GM21717 (cell line): ENCODE results near the gene PWWP2B.
"Not testable (repeated sequence)": the region's sequence is repeated elsewhere in the genome, so short reads cannot be mapped to it uniquely, and the experiment has no call there.

Experiments
- ATAC-seq: cut with Tn5 transposase; IDR thresholded peaks from one replicate; pipeline ENCODE4 v1.9.1; 2021; ENCODE audit warnings: mild to moderate bottlenecking, moderate library complexity; ENCODE audit not compliant: unreplicated experiment

Gene PWWP2B

DNA sequence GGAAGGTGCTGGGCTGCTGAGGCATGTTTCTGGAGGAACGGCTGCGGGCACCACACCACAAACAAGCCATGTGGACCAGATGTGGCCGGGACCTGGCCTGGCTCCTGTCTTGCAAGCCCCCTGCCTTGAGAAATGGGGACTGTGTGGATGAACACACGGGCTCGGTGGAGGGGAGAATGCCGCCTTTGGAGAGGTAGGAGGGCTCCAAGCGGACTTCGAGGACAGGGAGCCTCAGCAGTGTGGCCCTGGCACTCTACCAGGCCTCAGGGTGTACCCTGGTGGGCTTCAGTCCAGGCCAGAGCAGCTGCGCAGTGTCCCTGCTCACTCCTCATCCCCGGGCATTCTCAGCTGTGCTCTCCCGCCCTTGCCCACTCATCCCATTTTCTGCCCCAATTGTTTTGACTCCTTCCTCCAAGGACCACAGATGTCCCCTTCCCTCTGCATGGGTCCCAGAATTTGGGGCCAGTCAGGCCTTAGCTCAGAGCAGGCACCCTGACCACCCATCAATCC lies 31.5 kb downstream of the PWWP2B start:
- ATAC-seq = no peak

DNA sequence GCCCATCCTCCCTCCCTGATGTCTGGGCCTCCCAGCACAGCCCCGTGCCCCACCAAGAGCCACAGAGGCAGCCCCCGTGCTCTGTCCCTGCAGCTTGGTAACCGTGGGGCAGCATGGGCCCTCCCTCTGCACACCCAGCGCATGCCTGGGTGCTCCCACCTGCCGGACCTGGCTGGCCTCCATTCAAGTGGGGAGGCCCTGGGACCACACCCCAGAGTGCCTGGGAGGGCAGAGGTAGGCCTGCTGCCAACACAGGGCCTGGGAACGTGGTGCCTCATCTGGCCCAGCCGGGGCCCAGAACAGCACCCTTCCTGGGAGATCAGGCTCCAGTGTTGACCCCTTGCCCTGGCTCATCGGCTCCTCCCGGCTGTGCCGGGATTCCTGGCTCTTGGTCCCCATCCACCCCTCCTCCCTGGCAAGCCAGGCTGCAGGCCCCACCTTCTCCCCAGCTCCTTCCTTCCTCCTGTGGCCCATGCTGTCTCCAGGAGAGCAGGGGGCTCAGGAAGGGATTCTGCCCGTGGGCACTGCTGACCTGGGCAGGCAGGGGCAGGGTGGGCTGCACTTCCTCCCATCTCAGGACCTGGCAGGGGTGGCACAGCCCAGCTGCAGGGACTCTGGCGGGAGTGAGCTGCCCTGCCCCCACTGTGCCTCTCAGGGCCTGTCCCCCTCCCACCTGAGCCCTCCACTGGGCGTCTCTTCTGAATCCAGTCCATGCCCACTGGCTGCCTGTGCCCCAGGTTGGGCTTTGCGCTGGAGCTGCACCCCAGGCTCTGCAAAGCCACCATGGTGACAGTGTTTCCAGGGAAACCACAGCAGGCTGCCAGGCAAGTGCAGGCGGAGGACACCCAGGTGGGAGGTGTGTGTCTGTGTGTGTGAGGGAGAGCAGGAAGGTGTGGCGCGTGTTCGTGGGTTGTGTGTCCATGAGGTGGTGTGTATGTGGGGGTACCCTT lies 32.6 kb downstream of the PWWP2B start:
- no peak for ATAC-seq

DNA sequence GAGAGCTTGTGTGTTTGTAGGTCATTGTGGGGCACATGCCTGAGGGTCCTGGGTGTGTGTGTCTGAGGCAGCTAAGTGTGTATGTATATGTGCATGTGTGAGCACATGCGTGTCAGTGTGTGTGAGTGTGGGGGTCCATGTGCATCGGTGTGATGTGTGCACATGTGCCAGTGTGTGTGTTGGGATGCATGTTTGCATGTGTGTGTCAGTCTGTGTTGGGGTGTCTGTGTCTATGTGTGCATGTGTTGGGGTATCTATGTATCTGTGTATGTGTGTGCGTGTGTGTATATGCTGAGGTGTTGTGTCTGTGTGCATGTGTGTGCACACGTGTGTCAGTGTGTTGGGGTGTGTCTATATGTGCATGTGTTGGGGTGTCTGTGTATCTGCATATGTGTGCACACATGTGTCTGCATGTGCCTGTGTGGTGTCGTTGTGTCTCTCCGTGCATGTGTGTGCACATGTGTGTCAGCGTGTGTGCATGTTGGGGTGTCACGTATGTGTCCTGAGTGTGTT lies 33.3 kb downstream of the PWWP2B start:
- ATAC-seq = no peak

DNA sequence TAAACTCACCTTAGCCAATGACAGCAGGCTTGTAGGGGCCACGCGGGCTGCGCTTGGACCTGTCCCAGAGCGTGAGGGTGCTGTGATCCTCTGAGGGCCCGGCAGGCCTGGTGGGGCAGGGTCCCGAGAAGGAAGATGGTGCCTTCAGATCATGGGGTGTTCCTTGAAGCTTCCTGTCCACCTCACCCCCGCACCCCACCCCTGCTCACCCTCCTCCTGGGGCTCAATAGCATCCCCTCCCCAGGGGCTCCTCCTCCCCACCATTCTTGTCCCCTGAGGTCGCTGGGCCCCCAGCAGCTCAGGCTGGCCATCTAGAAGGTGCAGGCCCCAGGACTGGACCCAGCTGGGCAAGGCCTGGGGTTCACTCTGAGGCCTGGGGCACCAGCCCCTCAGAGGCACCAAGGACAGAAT lies 33.9 kb downstream of the PWWP2B start:
- ATAC-seq = no peak

DNA sequence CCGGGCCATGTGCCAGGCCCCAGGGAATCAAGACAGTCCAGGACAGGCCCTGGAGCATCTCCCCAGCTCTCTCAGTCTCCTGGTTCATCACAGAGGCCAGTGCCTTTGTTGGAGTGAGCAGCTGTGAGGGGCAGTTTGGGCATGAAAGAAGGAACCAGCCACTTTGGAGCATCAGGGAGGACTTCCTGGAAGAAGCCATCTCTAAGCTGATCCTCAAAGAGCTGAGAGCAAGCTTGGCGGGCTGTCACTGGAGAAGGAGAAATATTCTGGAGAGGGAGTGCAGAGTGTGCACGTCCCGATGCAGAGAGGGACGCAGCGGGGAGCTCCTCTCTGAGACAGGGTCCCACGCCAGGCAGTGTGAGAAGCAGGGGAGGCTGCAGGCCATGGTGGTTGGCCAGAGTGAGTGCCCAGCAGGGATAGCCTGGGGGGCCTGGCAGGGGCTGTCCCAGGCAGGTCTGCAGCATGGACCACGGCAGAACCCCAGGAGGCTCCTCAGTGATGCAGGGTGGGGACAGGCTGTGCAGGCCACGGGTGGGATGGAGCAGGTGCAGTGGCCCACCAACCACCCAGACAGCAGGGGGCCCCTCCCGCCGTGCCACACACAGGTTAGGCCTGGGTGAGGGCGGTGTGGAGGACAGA lies 34.7 kb downstream of the PWWP2B start:
- no peak for ATAC-seq

DNA sequence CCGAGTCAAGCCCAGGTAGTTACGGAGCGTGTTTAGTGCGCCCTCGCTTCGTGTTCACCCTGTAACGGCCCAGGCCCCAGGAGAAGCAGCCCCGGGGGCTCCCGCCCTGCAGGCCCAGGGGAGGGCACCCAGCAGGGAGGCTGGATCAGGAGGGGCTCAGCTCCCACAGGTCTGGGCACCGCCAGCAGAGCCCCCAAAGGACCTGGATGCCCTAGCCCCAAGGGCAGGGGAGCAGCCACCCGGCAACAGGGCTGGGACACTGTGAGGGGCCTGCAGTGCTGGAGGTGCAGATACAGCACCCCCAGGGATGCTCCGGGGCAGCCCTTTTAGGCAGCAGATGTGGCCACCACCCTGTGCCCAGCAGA lies 35.2 kb downstream of the PWWP2B start:
- ATAC-seq = no peak

DNA sequence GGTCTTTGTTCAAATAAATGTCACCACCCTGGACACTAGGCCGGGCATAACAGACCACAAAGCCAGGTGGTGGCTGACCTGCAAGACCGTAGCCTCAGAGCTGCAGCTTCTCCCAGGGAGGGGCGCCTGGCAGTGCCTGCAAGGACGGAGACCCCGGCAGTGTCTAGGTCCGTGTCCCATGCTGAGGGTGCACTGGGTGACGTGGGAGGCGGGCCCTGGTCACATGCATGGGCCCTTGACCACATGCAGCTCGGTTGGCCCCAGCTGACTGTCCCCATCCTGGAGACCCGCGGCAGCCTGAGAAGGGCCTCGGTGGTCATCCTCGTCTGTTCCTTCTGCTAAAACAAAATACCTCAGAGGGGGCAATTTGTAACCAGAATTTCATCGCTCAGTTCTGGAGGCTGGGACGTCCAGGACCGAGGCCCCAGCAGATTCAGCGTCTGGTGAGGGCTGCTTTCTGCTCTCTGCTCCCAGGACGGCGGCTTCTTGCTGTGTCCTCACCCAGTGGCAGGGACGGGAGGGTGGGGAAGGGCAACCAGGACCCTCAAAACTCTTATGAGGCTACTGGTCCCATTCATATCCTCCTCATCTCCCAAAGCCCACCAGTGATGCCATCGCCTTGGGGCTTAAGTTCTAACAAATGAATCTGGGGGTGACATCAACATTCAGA lies 36.8 kb downstream of the PWWP2B start:
- ATAC-seq = no peak

DNA sequence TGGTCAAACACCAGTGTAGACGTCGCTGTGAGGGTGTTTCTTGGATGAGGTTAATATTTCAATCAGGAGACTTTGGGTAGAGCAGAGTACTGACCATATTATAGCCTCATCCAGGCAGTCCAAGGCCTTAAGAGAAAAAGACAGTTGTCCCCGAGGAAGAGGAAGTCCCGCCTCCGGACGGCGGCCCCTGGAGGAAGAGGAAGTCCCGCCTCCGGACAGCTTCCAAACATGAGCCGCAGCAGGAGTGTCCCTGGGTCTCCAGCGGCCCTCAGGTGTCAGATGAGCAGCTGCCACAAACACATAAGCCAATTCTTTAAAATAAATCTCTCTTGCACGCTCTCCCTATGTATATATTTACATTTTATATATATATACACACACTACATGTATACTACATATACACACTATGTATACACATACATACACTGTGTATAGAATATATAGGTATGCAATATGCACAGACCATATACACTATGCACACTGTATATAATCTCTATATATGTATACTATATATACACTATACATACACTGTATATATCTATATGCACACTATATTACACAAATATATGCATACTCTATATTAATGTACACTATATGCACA lies 37.5 kb downstream of the PWWP2B start:
- ATAC-seq = peak; percentile 45

DNA sequence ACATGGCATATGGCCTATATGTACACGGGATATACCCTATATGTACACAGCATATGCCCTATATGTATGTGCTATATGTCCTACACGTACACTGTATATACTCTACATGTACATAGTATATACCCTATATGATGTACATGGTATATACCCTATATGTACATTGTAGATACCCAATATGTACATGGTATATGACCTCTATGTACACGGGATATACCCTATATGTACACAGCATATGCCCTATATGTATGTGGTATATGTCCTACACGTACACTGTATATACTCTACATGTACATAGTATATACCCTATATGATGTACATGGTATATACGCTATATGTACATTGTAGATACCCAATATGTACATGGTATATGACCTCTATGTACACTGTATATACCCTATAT lies 38.3 kb downstream of the PWWP2B start:
- ATAC-seq = not testable (repeated sequence)

DNA sequence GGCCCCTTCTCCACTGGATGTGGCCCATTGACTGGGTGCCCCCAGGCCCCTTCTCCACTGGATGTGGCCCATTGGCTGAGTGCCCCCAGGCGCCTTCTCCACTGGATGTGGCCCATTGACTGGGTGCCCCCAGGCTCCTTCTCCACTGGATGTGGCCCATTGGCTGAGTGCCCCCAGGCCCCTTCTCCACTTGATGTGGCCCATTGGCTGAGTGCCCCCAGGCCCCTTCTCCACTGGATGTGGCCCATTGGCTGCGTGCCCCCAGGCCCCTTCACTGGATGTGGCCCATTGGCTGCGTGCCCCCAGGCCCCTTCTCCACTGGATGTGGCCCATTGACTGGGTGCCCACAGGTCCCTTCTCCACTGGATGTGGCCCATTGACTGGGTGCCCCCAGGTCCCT lies 39.1 kb downstream of the PWWP2B start:
- ATAC-seq = not testable (repeated sequence)

DNA sequence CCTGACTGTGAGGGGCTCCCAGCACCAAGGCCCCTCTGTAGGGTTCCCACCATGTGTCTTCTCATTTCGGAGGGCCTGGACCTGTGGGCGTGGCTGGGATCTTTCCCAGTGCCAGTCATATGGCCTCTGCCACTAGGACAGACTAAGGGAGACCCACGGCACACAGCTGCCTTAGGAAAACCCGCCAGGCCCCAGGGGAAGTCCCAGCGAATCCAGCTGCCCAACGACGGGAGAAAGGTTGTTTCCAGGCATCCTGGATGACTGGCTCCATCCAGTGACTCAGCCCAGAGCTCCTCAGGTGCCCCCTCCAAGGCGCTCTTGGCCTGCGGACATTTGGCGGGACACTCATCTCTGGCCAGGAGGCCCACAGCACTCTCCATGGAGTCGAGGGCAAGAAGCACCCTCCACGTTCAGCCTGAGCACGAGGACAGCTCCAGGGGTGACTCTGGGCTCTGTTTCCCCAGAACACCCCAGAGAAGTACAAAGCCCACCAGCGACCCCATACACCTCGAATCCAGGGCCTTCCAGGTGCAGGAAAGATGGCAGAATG lies 39.9 kb downstream of the PWWP2B start:
- ATAC-seq = no peak

DNA sequence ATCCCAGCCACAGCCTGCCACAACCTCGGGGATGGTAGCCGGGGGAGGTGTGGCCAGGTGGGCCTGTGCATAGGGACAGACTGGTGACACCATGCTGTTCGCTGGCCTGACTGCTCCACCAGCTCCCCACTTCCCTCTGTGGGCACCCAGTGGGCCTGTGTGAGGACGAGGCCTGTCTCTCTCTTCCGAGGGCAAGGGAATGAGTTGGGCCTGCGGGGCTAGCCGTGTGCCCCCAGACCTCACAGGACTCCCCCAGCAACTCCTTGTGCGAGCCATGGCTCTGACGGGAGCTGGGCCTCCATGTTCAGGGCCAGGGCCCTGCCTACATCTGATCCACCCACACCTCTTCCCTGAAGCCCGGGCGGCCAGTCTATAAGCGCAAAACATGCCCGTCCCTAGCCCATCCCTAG lies 40.5 kb downstream of the PWWP2B start:
- ATAC-seq = no peak

DNA sequence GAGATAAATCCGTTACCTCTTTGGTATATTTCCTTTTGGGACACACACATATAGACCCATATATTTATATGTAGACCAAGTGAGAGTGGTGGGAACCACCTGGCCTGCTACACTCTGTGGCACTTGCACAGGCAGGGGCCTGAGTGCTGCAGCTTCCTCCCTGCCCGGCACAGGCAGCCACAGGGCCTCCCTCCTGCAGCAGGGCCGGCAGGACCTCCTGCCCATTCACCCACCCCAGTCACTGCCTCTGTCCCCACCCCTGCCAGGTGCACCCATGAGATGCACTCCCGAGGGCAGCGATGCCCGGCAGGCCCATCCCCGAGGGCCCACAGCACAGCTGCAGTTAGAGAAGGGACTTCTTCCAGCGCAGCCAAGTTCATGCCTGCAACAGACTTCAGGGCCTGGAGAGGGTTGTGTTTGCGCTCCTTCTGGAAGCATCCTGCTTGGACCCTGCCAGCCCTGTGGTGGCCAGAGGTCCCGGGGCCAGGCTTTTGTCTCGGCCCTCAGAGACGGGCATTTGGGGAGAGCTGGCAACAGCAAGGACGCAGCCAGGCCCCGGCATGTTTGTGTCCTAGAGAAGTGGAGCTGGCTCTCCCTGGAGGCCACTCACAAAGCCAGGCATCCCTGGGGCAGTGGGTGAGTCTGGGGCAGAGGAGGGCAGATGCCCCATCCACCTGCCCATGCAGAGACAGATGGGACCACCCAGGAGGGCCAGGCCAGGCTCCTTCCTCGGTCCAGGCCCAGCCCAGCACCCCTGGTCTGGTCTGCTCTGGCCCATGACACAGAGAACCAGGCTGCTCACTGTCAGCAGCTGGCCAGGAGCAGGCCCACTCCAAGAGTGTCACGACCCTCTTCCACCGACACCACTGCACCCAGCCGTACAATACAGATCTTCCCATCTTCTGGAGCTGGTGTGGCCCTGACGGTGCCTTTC lies 41.4 kb downstream of the PWWP2B start:
- ATAC-seq = no peak

DNA sequence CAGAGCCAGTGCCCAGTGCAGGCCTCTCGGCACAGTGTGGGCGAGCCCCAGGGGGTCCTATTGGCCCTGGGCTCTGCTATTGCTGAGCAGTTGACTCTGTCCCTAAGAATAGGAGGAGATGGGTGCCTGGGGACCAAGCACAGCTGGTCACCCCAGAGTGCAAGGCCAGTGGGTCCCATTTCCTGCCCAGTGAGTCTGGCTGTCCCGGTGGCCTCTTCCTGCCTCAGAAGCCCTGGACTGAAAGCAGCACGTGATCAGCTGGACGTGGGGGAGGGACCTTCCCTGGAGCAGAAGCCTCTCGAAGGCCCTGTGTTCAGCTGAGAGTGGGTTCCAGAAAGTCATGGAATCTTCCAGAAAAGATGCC lies 42.0 kb downstream of the PWWP2B start:
- ATAC-seq = no peak

DNA sequence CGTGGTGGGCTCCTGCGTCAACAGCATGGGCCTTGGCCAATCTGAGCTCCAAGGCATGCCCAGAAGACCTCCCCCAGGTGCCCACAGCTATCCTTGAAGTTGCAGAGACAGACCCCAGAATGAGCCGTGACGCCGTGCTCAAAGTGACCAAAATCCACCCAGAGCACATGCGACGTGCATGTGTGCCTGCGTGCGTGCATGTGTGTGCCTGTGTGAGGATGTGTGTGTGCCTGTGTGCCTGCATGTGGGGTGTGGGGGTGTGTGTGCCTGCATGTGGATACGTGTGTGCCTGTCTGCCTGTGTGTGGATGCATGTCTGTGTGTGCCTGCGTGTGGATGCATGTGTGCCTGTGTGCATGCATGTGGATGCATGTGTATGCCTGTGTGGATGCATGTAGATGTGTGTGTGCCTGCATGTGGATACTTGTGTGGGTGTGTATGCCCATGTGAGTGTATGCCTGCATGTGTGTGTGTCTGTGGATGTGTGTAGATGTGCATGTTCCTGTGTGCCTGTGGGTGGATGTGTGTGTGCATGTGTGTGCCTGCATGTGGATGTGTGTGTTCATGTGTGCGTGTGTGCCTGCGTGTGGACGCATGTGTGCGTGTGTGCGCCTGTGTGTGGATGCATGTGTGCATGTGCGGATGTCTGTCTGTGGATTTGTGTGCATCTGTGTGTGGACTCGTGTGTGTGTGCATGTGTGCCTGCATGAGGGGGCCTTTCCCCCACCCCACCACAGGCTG lies 42.6 kb downstream of the PWWP2B start:
- ATAC-seq = no peak

DNA sequence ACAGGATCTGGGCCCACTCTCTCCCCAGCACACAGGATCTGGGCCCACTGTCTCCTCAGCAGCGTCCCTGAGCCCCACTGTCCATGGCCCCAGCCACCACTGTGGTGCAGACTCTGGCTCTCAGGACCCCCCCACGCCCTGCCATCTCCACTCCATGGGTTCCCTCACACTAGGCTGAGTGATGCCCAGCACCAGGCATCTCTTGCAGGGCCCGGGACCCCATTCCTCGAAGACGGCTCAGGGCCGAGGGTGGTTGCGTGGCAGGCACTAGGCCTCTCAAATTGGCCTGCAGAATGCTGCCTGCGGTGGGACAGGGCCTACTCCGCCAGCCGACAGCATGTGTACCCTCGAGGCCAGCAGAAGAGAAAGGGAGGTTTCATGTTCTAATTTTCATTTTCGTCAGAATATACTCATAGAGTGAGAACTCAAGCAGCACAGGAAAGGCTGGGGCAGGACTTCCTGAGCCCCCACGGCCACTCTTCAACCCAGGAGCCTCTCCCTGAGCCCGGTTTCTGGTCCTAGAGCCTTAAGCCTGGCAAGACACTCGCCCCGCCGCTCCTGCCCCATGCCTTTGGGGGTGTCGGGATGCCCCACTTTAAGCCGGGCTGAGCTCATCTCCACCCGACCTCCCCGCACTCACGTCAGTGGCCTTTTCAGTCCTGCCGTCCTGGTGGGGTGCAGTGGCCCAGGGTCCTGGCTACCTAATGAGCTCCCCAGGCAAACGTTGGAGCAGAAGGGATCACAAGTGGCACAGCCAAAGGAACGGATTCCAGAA lies 44.0 kb downstream of the PWWP2B start:
- no peak for ATAC-seq

DNA sequence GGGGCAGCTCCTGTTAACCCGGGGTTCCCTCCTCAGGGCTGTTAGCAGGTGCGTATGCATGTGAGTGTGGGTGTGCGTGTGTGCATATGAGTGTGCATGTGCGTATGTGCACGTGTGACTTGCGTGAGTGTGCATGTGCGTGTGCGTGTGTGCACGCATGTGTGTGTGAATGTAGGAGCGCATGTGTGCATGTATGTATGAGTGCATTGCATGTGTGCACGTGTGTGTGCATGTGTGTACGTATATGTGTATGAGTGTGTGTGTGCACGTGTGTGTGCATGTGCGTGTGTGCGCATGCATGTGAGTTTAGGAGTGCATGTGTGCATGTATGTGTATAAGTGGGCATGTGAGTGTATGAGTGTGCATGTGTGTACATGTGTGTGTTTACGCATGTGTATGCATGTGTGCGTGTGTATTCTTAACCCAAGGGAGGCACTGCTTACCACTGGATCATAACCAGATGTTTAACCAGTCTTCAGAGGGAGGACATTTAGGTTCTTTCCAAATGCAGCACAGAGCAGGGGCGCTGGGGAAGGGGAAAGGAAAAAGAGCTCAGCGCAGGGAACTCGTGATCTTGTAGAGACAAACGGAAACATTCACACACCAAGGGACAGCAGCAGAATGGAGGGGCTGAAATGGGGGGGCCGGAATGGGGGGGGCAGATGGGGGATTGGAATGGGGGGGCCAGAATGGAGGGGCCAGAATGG lies 45.0 kb downstream of the PWWP2B start:
- ATAC-seq = no peak

DNA sequence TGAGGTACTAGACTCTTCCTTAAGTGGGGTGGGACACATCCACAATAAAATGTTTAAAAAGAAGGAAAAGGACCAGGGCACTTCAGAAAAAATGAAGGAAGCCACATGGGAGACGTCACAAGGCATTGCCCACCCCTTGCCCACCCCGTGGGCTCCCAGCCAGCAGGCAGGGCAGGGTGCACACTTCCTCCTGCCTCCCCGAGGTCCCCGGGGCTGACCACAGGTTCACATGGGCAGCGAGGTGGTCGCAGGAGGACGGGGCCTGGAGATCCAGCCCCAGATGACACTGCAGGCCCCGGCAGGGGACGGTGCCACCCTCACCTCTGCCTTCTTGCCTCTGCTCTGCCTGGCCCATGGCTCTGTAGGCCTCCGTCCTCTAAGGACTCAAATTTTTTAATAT lies 45.6 kb downstream of the PWWP2B start:
- ATAC-seq = no peak
